GM12865 (cell line): Measurements from ENCODE around the gene ADGRD1.

ENCODE experiments used
- DNase-seq: peaks from one replicate; pipeline ENCODE4 v3.0.0; 2010; ENCODE audit warnings: low read depth
- H3K4me3 ChIP-seq: 2 replicates; pipeline ENCODE4 v1.5.1; 2011; ENCODE audit warnings: mild to moderate bottlenecking, low read depth, low read length, control low read depth
- TF ChIP-seq, protein P1 (sequence below): IDR thresholded peaks from 2 replicates; pipeline ENCODE4 v1.5.1; 2011; ENCODE audit warnings: low read length, control low read depth, low read depth, inconsistent platforms; ENCODE audit not compliant: insufficient read depth; ENCODE audit errors: missing control alignments

The ADGRD1 gene

DNA sequence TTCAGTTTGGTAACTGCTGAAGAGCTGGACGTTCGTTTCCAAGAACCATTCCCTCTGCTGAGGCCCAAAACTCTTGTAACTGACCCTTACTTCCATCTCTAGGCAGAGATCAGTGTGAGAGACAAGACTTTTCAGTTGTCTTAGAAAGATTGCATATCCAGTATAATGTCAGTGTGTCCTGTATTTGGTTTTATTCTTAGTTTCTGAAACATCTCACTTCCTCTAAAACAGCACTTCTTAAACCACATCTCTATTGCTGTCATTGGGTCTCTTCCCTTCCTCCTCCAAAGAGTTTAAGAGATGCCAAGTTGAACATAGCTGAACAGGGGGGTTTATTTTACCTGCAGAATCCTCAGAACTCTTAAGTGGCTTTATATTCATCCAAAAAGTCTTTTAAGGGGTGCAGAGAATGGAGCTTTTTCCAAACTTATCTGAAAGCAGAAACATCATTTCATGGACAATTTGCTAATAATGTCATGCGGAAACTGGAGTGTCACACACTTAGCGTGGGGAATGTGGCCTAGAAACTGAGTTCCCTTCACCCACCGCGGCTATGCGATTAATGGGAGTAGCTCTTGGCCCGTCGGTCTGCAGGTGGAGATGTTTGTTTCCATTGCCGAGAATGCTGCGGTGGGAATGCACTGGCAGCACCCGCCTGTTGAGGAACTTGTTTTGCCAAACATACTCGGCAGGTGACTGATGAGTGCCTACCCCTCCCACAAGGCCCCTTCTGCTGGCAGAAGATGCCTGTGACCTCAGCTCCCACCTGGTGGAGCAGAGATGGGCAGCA, 148.2 kb downstream of the ADGRD1 start:
- DNase-seq: peak; percentile 68
- H3K4me3 ChIP-seq: no peak overlapping the region
- TF ChIP-seq, protein P1, sequence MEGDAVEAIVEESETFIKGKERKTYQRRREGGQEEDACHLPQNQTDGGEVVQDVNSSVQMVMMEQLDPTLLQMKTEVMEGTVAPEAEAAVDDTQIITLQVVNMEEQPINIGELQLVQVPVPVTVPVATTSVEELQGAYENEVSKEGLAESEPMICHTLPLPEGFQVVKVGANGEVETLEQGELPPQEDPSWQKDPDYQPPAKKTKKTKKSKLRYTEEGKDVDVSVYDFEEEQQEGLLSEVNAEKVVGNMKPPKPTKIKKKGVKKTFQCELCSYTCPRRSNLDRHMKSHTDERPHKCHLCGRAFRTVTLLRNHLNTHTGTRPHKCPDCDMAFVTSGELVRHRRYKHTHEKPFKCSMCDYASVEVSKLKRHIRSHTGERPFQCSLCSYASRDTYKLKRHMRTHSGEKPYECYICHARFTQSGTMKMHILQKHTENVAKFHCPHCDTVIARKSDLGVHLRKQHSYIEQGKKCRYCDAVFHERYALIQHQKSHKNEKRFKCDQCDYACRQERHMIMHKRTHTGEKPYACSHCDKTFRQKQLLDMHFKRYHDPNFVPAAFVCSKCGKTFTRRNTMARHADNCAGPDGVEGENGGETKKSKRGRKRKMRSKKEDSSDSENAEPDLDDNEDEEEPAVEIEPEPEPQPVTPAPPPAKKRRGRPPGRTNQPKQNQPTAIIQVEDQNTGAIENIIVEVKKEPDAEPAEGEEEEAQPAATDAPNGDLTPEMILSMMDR: no peak

DNA sequence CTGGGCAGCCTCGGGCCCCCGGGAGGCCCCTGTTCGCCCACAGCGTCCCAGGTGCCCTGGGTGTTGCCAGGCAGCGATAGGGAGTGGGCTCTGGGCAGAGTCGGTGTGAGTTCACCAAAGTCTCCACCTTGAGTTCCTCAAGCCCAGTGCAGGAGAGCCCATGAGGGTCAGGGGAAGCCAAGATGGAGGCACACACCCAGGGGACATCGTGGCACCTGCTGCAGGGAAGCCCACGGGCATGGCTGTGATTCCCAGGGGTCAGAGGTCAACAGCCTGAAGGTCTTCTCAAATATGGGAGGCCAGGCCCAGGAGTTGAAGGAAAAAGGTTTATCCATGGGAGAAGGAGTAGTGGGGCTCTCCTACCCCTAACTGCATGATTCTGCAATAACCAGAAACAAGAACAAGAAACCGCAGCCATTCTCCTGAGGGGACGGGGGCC, 148.8 kb downstream of the ADGRD1 start:
- no peak for DNase-seq
- TF ChIP-seq, protein P1: no peak
- H3K4me3 ChIP-seq: no peak overlapping the region

DNA sequence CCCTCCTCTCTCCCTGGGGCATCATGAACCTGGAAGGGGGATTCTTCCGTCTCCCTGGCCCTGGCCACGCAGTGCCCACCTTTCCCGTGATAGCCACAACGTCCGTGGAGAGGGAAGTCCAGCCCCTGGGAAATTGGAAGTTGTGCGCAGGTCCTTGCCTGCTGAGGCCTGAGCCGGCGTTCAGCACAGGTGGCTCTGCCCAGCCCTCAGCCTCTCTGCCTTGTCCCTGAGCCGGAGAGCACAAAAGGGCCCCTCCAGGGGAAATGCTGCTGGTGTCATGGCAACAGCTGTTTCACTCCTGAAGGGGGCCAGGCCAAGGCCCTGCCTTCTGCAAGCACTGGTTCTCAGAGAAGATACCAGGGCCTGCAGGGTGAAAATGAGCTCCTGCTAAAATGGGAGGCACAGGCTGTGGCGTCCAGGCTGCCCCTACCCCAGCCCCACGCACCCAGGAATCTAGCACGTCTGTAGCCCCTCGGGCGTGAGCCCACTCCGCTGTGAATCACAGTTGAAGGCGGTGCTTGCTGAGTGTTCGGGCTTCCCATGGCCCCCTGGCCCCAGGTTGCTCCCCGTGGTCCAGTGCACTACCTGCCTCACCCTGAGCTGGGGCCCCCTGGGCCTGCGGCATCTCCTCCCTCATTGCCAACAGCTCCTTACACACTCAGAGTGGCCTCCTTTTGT, 149.4 kb downstream of the ADGRD1 start:
- peak; percentile 74 for DNase-seq
- H3K4me3 ChIP-seq: no peak overlapping the region
- TF ChIP-seq, protein P1: no peak

DNA sequence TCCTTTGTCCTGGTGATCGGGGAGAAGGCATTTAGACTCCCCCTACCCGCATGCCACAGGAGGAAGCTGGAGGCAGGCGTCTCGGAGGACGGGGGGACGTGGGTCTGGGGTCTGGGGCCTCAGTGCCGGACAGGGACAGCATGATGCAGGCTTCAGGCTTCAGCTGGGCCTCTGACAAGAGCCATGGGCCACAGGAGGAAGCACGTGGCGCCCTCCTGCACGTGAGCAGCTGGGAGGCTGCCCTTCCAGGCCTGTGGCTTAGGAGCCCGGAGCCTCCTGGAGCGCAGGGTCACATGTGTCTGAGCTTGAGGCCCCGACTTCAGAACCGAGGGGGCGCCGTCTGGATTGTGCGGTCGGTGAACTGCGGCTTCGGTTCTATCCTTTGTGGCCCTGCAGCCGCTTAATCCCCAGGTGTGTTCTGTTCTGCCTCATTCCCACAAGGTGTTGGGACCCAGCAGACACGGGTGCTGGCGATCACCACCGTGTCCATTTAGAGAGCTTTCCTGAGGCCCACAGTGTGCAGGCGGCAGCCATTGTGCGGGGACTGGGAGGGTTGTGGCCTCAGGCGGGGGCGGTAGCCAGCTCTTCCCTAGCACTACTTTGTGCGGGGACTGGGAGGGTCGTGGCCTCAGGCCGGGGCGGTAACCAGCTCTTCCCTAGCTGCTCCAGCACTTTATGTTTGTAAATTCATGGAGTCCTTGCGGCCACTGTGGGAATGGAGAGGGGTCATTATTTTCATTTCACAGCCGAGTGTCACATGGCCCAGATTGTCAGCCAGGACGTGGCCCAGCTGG, 150.2 kb downstream of the ADGRD1 start:
- no peak for DNase-seq
- TF ChIP-seq, protein P1: no peak
- H3K4me3 ChIP-seq: no peak overlapping the region

DNA sequence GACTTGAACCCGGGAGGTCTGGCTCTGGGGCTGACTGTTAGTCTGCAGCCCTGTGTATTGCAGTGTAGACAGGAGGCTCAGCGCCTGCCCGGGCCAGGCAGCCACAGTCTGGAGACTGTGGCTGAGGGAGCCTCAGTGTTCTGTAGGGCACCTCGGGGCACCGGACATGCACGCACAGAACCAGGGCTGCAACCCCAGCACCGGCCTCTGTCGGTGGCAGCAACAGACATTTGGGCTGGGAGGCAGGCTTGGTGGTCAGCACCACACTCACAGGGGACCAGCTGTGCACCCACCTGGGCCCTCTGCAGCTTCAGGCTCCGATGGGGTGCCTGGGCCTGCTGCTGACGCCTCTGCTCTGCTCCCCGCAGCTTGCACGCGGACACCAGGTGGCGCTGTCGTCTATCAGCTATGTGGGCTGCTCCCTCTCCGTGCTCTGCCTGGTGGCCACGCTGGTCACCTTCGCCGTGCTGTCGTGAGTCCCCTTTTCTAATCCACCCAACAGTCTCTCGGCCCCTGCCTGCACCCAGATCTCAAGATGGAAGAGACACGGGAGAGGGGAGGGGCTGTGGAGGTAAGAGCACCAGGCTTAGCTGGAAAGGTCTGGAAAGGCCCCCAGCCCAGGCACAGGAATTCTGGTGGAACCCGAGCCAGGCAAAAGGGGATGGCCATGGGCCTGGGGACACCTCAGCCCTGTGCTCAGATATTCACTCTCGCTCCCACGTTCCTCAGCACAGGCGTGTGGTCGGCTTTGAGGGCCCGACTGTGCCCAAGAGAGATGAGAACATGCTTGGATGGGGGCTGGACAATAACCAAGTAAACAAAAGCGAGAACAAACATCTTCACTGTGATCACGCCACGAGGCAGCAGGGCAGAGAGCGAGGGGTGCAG, 151.0 kb downstream of the ADGRD1 start:
- H3K4me3 ChIP-seq: no peak overlapping the region
- TF ChIP-seq, protein P1: peak; percentile 96
- DNase-seq: peak; percentile 87

DNA sequence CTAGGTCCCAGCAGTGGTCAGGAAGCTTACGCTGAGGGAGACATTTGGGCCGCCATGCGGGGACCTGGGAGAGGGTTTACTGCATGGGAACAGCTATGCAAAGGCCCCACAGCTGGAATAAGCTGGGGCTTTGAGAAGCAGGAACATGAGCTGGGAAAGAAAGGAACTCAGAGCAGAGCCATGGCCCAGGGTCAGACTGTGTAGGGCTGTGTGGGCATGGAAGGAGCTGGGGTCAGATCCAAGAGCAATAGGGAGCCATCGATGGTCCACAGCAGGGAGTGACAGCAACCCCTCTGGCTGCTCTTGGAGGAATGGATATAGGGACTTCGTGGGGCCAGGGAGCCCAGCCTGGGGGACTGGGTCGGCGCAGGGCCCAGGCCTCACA, 151.6 kb downstream of the ADGRD1 start:
- TF ChIP-seq, protein P1: no peak
- DNase-seq: no peak
- H3K4me3 ChIP-seq: no peak overlapping the region
